ENCODE results near the gene ZNF804B. TPM values are rescaled to one million over a fixed set of nuclear protein-coding genes. Genes with fewer than 3 reads are reported as not detected.

Gene ZNF804B
- total RNA-seq, 1 experiment from 2014 or later = not detected

- H3K9me3 ChIP-seq (ENCODE audit: low read length) = no peaks in the 10 kb centered on the region
- ATAC-seq (no peak), DNase-seq (no peak)
- H3K27me3 ChIP-seq (ENCODE audit: low read length) = no peaks in the 10 kb centered on the region
- CTCF ChIA-PET = no interaction called here
- no peaks in the 10 kb centered on the region for H4K20me1 ChIP-seq (ENCODE audit: low read length)
- intact Hi-C loops (cut with micrococcal nuclease) = no loop called here
- POLR2A ChIA-PET (ENCODE audit: unreplicated experiment) = no interaction called here
- H3F3A ChIP-seq (ENCODE audit: low read length, unreplicated experiment) = no peaks in the 10 kb centered on the region
- H3K27ac ChIP-seq (ENCODE audit: low read length) = no peak overlapping the region
- no peaks in the 10 kb centered on the region for H3K79me2 ChIP-seq (ENCODE audit: low read length)
- BruUV-seq (replicated peaks) = no TSS peak
- no peaks in the 10 kb centered on the region for H3K36me3 ChIP-seq (ENCODE audit: low read depth, low read length)
- no peaks in the 10 kb centered on the region for H3K9me2 ChIP-seq (replicated peaks; ENCODE audit: low read length)
- no peak overlapping the region for H3K4me2 ChIP-seq (ENCODE audit: low read length)
- no peak overlapping the region for H3K4me3 ChIP-seq (ENCODE audit: low read length)
- no peak overlapping the region for H3K9ac ChIP-seq (ENCODE audit: low read length)
- TF ChIP-seq EZH2phosphoT487 (IDR thresholded peaks at IDR 0.05; ENCODE audit: borderline replicate concordance, low read length) (no peak), EZH2 (IDR thresholded peaks at IDR 0.05; ENCODE audit: low read length, unreplicated experiment) (no peak)
- TF ChIP-seq, protein P1, sequence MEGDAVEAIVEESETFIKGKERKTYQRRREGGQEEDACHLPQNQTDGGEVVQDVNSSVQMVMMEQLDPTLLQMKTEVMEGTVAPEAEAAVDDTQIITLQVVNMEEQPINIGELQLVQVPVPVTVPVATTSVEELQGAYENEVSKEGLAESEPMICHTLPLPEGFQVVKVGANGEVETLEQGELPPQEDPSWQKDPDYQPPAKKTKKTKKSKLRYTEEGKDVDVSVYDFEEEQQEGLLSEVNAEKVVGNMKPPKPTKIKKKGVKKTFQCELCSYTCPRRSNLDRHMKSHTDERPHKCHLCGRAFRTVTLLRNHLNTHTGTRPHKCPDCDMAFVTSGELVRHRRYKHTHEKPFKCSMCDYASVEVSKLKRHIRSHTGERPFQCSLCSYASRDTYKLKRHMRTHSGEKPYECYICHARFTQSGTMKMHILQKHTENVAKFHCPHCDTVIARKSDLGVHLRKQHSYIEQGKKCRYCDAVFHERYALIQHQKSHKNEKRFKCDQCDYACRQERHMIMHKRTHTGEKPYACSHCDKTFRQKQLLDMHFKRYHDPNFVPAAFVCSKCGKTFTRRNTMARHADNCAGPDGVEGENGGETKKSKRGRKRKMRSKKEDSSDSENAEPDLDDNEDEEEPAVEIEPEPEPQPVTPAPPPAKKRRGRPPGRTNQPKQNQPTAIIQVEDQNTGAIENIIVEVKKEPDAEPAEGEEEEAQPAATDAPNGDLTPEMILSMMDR (conservative IDR thresholded peaks at IDR 0.05; ENCODE audit: low read depth, low read length) = no peak
- no peak overlapping the region for H2AFZ ChIP-seq (ENCODE audit: low read length)
- H3K4me1 ChIP-seq (ENCODE audit: insufficient read depth, low read length) = no peaks in the 10 kb centered on the region
These were observed 364.4 kb downstream of the ZNF804B start for GRCh38 chr7:89123871-89124270.

DNA sequence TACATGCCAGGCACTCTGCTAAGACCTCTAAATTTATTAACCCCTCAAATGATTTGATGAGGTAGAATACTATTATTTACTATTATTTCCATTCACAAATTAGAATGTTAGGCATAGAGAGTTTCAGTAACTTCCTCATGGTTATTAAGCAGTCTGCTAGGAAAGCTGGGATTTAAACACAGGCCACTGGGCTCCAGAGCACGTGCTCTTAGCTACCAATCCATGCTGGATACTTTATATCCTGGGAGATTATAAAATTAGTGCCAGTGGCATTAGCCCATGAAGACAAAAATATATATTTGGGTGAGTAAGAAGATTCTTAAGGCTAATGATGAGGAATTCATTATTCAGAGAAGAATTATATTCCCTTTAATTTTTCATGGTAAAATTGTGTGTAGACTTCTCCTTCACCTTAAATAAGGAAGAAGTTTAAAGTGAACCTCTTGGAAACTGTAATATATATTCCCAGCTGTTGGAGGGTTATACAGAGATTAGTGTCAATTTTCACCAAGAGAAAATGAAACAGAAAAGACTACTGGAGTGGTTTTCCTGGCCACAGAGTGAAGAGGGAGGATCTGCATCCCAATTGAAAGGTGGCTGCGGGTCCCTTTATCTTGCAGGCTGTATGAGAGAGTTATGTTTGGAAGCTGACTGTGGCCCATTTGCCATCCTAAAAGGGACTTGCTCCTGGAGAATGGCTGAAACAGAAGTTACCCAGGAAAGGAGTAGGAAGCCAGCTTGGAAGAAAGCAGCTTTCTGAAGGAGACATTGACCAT, 370.3 kb downstream of the ZNF804B start:
- no peaks in the 10 kb centered on the region for H3K79me2 ChIP-seq (ENCODE audit: low read length)
- H3K4me3 ChIP-seq (ENCODE audit: low read length) = no peak overlapping the region
- no peaks in the 10 kb centered on the region for H3K27me3 ChIP-seq (ENCODE audit: low read length)
- no peaks in the 10 kb centered on the region for H4K20me1 ChIP-seq (ENCODE audit: low read length)
- no peak overlapping the region for H2AFZ ChIP-seq (ENCODE audit: low read length)
- TF ChIP-seq EZH2 (IDR thresholded peaks at IDR 0.05; ENCODE audit: low read length, unreplicated experiment) = no peak
- TF ChIP-seq EZH2phosphoT487 (IDR thresholded peaks at IDR 0.05; ENCODE audit: borderline replicate concordance, low read length) = no peak
- TF ChIP-seq, protein P1 (conservative IDR thresholded peaks at IDR 0.05; ENCODE audit: low read depth, low read length) = no peak
- H3F3A ChIP-seq (ENCODE audit: low read length, unreplicated experiment) = no peaks in the 10 kb centered on the region
- H3K9ac ChIP-seq (ENCODE audit: low read length) = no peak overlapping the region
- H3K4me1 ChIP-seq (ENCODE audit: insufficient read depth, low read length) = no peaks in the 10 kb centered on the region
- no peaks in the 10 kb centered on the region for H3K9me2 ChIP-seq (replicated peaks; ENCODE audit: low read length)
- H3K4me2 ChIP-seq (ENCODE audit: low read length) = no peak overlapping the region
- intact Hi-C loops (cut with micrococcal nuclease) = no loop called here
- no peak for DNase-seq
- no peaks in the 10 kb centered on the region for H3K36me3 ChIP-seq (ENCODE audit: low read depth, low read length)
- no TSS peak for BruUV-seq (replicated peaks)
- no peak overlapping the region for H3K27ac ChIP-seq (ENCODE audit: low read length)
- CTCF ChIA-PET = no interaction called here
- POLR2A ChIA-PET (ENCODE audit: unreplicated experiment) = no interaction called here
- no peak for ATAC-seq
- no peaks in the 10 kb centered on the region for H3K9me3 ChIP-seq (ENCODE audit: low read length)

GRCh38 chr7:89133357-89133756, 373.9 kb downstream of the ZNF804B start:
- TF ChIP-seq EZH2phosphoT487 (IDR thresholded peaks at IDR 0.05; ENCODE audit: borderline replicate concordance, low read length) = no peak
- TF ChIP-seq EZH2 (IDR thresholded peaks at IDR 0.05; ENCODE audit: low read length, unreplicated experiment) = no peak
- TF ChIP-seq, protein P1 (conservative IDR thresholded peaks at IDR 0.05; ENCODE audit: low read depth, low read length) = no peak
- intact Hi-C loops (cut with micrococcal nuclease) = no loop called here

More at GRCh38 chr7:89133357-89133756, 373.9 kb downstream of the ZNF804B start:
- Histone ChIP-seq H3K9ac (ENCODE audit: low read length) (no peak overlapping the region), H3F3A (ENCODE audit: low read length, unreplicated experiment) (no peaks in the 10 kb centered on the region), H3K79me2 (ENCODE audit: low read length) (no peaks in the 10 kb centered on the region), H3K27me3 (ENCODE audit: low read length) (no peaks in the 10 kb centered on the region), H3K9me3 (ENCODE audit: low read length) (no peaks in the 10 kb centered on the region), H3K4me2 (ENCODE audit: low read length) (no peak overlapping the region), H3K27ac (ENCODE audit: low read length) (no peak overlapping the region), H4K20me1 (ENCODE audit: low read length) (no peaks in the 10 kb centered on the region), H2AFZ (ENCODE audit: low read length) (no peak overlapping the region), H3K4me3 (ENCODE audit: low read length) (no peak overlapping the region), H3K4me1 (ENCODE audit: insufficient read depth, low read length) (no peaks in the 10 kb centered on the region), H3K36me3 (ENCODE audit: low read depth, low read length) (no peaks in the 10 kb centered on the region), H3K9me2 (replicated peaks; ENCODE audit: low read length) (no peaks in the 10 kb centered on the region)
- ATAC-seq = no peak
- ChIA-PET POLR2A (ENCODE audit: unreplicated experiment) (no interaction called here), CTCF (no interaction called here)
- no peak for DNase-seq
- BruUV-seq (replicated peaks) = no TSS peak
